K562 (cell line): Measurements from ENCODE around the gene LBP. TPM values are rescaled to one million over a fixed set of nuclear protein-coding genes. Genes with fewer than 3 reads are reported as not detected.

Experiments
- ATAC-seq: fragments of 200-7000 bp; cut with Tn5 transposase; 3 replicates; pipeline ENCODE4 v1.9.1; 2020; ENCODE audit warnings: moderate library complexity
- BruUV-seq: library from RNA; stranded (reverse); fragments of 400-500 nt; replicated peaks from 2 replicates; lab custom pipeline; 2021; lab: Mats Ljungman, UMichigan
- CTCF ChIA-PET: fragments of 300-600 bp; formaldehyde crosslinking; extraction: SDS; loops from one replicate; lab custom pipeline; 2021; ENCODE audit warnings: low intra/inter-chr PET ratio; lab: Yijun Ruan, JAX
- POLR2A ChIA-PET: fragments of 300-600, 350-650 bp; sonication (Branson Sonifier 250); formaldehyde crosslinking; extraction: SDS; loops from one replicate; lab custom pipeline; 2021; ENCODE audit warnings: antibody characterized with exemption, inconsistent platforms; lab: Yijun Ruan, JAX
- DNase-seq, 4 experiments: peaks; one replicate each; pipeline versions ENCODE4 v3.0.0 to v3.0.0-alpha.2; 2011 to 2018; ENCODE audit warnings: low spot score in 3 of 4, mixed read lengths in 3 of 4; ENCODE audit errors: extremely low read depth in 1 of 4
- FAIRE-seq: peaks from 2 replicates; lab custom pipeline; 2011; peaks lifted over from hg19 to GRCh38; lab: Jason Lieb, UNC
- H2AFZ ChIP-seq: 2 replicates; pipeline ENCODE4 v1.6.0; 2011; ENCODE audit warnings: low read depth, low read length, control low read depth, inconsistent platforms
- H3K27ac ChIP-seq: fragments of 200-600 bp; 3 replicates; pipeline ENCODE4 v1.8.0; 2011; ENCODE audit warnings: low read depth, mild to moderate bottlenecking, control low read depth, inconsistent platforms, low read length, moderate library complexity, mixed read lengths; ENCODE audit errors: extremely low read depth
- H3K27me3 ChIP-seq, 2 experiments: fragments of 300-600 bp in 1 of 2; 2 replicates in 1 of 2; 3 replicates in 1 of 2; pipeline versions ENCODE4 v1.6.0 to v1.8.0; 2011; ENCODE audit warnings: inconsistent platforms in 2 of 2, low read length in 2 of 2, mild to moderate bottlenecking in 1 of 2, mixed read lengths in 1 of 2, moderate library complexity in 1 of 2; ENCODE audit not compliant: control insufficient read depth in 2 of 2, insufficient read depth in 2 of 2
- H3K36me3 ChIP-seq: fragments of 300-600 bp; 3 replicates; pipeline ENCODE4 v1.8.0; 2011; ENCODE audit warnings: mild to moderate bottlenecking, low read length, inconsistent platforms; ENCODE audit not compliant: control insufficient read depth, insufficient read depth
- H3K4me1 ChIP-seq, 2 experiments: fragments of 200-600 bp in 1 of 2; replicated peaks in 1 of 2; 2 replicates in 1 of 2; 3 replicates in 1 of 2; pipeline versions ENCODE4 v1.5.1 to v1.8.0; 2011; ENCODE audit warnings: inconsistent platforms in 2 of 2, low read length in 2 of 2, mild to moderate bottlenecking in 1 of 2, mixed read lengths in 1 of 2, moderate library complexity in 1 of 2; ENCODE audit not compliant: control insufficient read depth in 2 of 2, insufficient read depth in 2 of 2
- H3K4me2 ChIP-seq: 2 replicates; pipeline ENCODE4 v1.6.1; 2011; ENCODE audit warnings: low read length, control low read depth, inconsistent platforms, mixed read lengths; ENCODE audit not compliant: insufficient read depth
- H3K4me3 ChIP-seq: fragments of 200-600 bp; sonication (generic), shearing (Covaris generic); 2 replicates; pipeline ENCODE4 v1.5.1; 2016; ENCODE audit warnings: control low read depth, inconsistent platforms
- H3K79me2 ChIP-seq: fragments of 200-600 bp; 3 replicates; pipeline ENCODE4 v1.8.0; 2011; ENCODE audit warnings: low read length, inconsistent platforms; ENCODE audit not compliant: control insufficient read depth, insufficient read depth
- H3K9ac ChIP-seq, 2 experiments: 2 replicates each; pipeline versions ENCODE4 v1.6.0 to v1.6.1; 2011; ENCODE audit warnings: low read depth in 2 of 2, low read length in 2 of 2, control low read depth in 1 of 2, inconsistent platforms in 1 of 2, mild to moderate bottlenecking in 1 of 2, mixed read lengths in 1 of 2; ENCODE audit not compliant: insufficient read depth in 1 of 2
- H3K9me1 ChIP-seq: one replicate; pipeline ENCODE4 v1.6.0; 2011; ENCODE audit warnings: inconsistent platforms, mild to moderate bottlenecking, low read length, moderate library complexity; ENCODE audit not compliant: control insufficient read depth, insufficient read depth
- H3K9me3 ChIP-seq: replicated peaks from 2 replicates; pipeline ENCODE4 v1.5.1; 2011; ENCODE audit warnings: low read depth, low read length, inconsistent platforms; ENCODE audit not compliant: control insufficient read depth, insufficient read depth
- H4K20me1 ChIP-seq: replicated peaks from 2 replicates; pipeline ENCODE4 v1.6.1; 2011; ENCODE audit warnings: low read length, inconsistent platforms, mixed read lengths; ENCODE audit not compliant: control insufficient read depth, insufficient read depth
- ARNT ChIP-seq, 2 experiments: fragments of 450-650 bp; IDR thresholded peaks; 2 replicates each; pipeline ENCODE4 v1.6.1; 2016; ENCODE audit warnings: mild to moderate bottlenecking in 1 of 2
- HOMEZ ChIP-seq: fragments of 250-450 bp; sonication (Bioruptor Pico); IDR thresholded peaks from 2 replicates; pipeline ENCODE4 v1.4.0; 2020; ENCODE audit warnings: mild to moderate bottlenecking, moderate library complexity
- MTA1 ChIP-seq: fragments of 450-650 bp; IDR thresholded peaks from 2 replicates; pipeline ENCODE4 v1.6.1; 2017; ENCODE audit warnings: borderline replicate concordance
- SRSF7 ChIP-seq: fragments of 200-400 bp; formaldehyde crosslinking; optimal IDR thresholded peaks from 2 replicates; pipeline ENCODE3; 2017; ENCODE audit warnings: mild to moderate bottlenecking, low read depth, low read length
- TAF9B ChIP-seq: fragments of 450-650 bp; IDR thresholded peaks from 2 replicates; pipeline ENCODE4 v1.6.1; 2018; ENCODE audit warnings: mild to moderate bottlenecking; ENCODE audit not compliant: partially characterized antibody
- ZBTB11 ChIP-seq, 3 experiments: fragments of 200-800 bp in 1 of 3; fragments of 250-450 bp in 1 of 3; fragments of 450-650 bp in 1 of 3; sonication (Bioruptor Pico) in 1 of 3; sonication (Bioruptor generic) in 1 of 3; formaldehyde crosslinking in 1 of 3; IDR thresholded peaks; 2 replicates each; pipeline versions ENCODE4 v1.6.1 to v1.8.0; 2016 to 2022; ENCODE audit warnings: mild to moderate bottlenecking in 2 of 3, missing genetic modification characterization in 2 of 3, missing compliant biosample characterization in 1 of 3, moderate library complexity in 1 of 3
- ZNF23 ChIP-seq: fragments of 250-450 bp; sonication (Bioruptor Pico); IDR thresholded peaks from 2 replicates; pipeline ENCODE4 v1.4.0; 2020; ENCODE audit warnings: mild to moderate bottlenecking
- ZNF507 ChIP-seq: conservative IDR thresholded peaks from 2 replicates; pipeline ENCODE4 v1.6.1; 2017; ENCODE audit warnings: missing genetic modification characterization, missing compliant biosample characterization
- WGBS: fragments of 100-300 bp; shearing (Covaris generic); methylation state at CpG from one replicate; pipeline ENCODE4 v1.1.6; 2016; ENCODE audit warnings: low coverage, mixed read lengths; ENCODE audit not compliant: insufficient coverage; ENCODE audit errors: missing lambda C conversion rate; 5-methylcytosine and 5-hydroxymethylcytosine counted together
- in situ Hi-C: fragments of 300-500 bp; cut with MboI; formaldehyde crosslinking; loops from 4 replicates; pipeline ENCODE4 v1.15.0; 2018; ENCODE audit warnings: inconsistent platforms, mixed read lengths
- intact Hi-C: fragments of 100-400 bp; cut with micrococcal nuclease; formaldehyde crosslinking; loops from 2 replicates; pipeline ENCODE4 v1.14.2; 2022
- polyA plus RNA-seq, 8 experiments: library from polyadenylated mRNA; depleted of rRNA in 4 of 8; stranded (reverse) in 5 of 8; unstranded in 3 of 8; fragments of >200 nt; fragmentation: Nextera tagmentation in 2 of 8; fragmentation: Illumina TruSeq in 1 of 8; extraction: Ambion mirVana in 2 of 8; extraction: Trizol in 1 of 8; gene quantifications; 2 replicates each; pipeline versions ENCODE4 v1.2.1 to v1.2.3, GENCODE V29; 2011 to 2014; ENCODE audit warnings: inconsistent platforms in 1 of 8, missing spikeins in 1 of 8
- total RNA-seq, 7 experiments: library from RNA; depleted of rRNA in 6 of 7; stranded (reverse); fragments of >200 nt in 6 of 7; fragmentation: Illumina TruSeq in 2 of 7; extraction: Trizol in 2 of 7; gene quantifications; 2 replicates each; pipeline versions ENCODE4 v1.2.1 to v1.2.3, GENCODE V29; 2011 to 2021; ENCODE audit warnings: low replicate concordance in 1 of 7

The LBP gene
- total and polyA plus RNA-seq, 9 of the 15 experiments (the other 6 are each of a cell fraction or from before 2014, with no cell fraction given) = 0.06 to 0.31 (median 0.09) TPM; not detected in 3

- no peak overlapping the region for H3K9ac ChIP-seq
- ATAC-seq = no peak
- H3K36me3 ChIP-seq = no peaks in the 10 kb centered on the region
- H3K9me1 ChIP-seq = no peaks in the 10 kb centered on the region
- no peak overlapping the region for H3K27ac ChIP-seq
- CTCF ChIA-PET = no interaction called here
- no TSS peak for BruUV-seq
- no peak for FAIRE-seq
- H3K4me1 ChIP-seq = no peaks in the 10 kb centered on the region
- H3K4me3 ChIP-seq = no peak overlapping the region
- 0 out of 2 replicates have a peak, but pooled peaks cover 6% of the 10 kb centered on the region for H3K9me3 ChIP-seq
- POLR2A ChIA-PET = no interaction called here
- no peaks in the 10 kb centered on the region for H3K79me2 ChIP-seq
- H2AFZ ChIP-seq = no peak overlapping the region
- no peak for DNase-seq
- intact Hi-C loops (no loop called here), in situ Hi-C loops (no loop called here)
- no peak overlapping the region for H3K4me2 ChIP-seq
- H3K27me3 ChIP-seq = peaks cover 10 to 14% of the 10 kb centered on the region in 2 experiments
- H4K20me1 ChIP-seq = no peaks in the 10 kb centered on the region
- TF ChIP-seq ZBTB11 (CRISPR knock-in tag; IDR thresholded peaks at IDR 0.05) (no peak), TAF9B (no peak), HOMEZ (CRISPR knock-in tag) (no peak), ZNF507 (no peak), MTA1 (no peak), ARNT (IDR thresholded peaks at IDR 0.05) (no peak), SRSF7 (no peak), ZNF23 (no peak)
- TF ChIP-seq, all 486 proteins: peak for 0
- 0% methylated on average over 3 of the region's 3 CpGs for WGBS
Observed at GRCh38 chr20:38311091-38311490, 35.2 kb upstream of the LBP start.
